ENCODE measurements around the gene PDLIM3. TPM values are rescaled to one million over a fixed set of nuclear protein-coding genes. Genes with fewer than 3 reads are reported as not detected.

The PDLIM3 gene
- total RNA-seq, 1 experiment from 2014 or later = 4.8 TPM

- Mint-ChIP-seq H3K27me3 (ENCODE audit: insufficient read depth, unreplicated experiment) (peaks cover 27% of the 10 kb centered on the region), H3K9me3 (ENCODE audit: unreplicated experiment) (no peaks in the 10 kb centered on the region), H3K4me1 (ENCODE audit: low read depth, unreplicated experiment) (no peaks in the 10 kb centered on the region), H3K36me3 (ENCODE audit: insufficient read depth, unreplicated experiment) (no peaks in the 10 kb centered on the region), H3K4me3 (ENCODE audit: unreplicated experiment) (no peak overlapping the region), H3K27ac (ENCODE audit: unreplicated experiment) (no peak overlapping the region)
- no peak for TF ChIP-seq CTCF (IDR thresholded peaks at IDR 0.05; ENCODE audit: insufficient read depth in 1 of 2, low read depth in 1 of 2, low read length in 1 of 2, severe bottlenecking in 1 of 2, unreplicated experiment in 1 of 2)
- Histone ChIP-seq H3K27me3 (replicated peaks; ENCODE audit: control insufficient read depth, insufficient read depth, low read length) (no peaks in the 10 kb centered on the region), H3K9me3 (no peaks in the 10 kb centered on the region), H3K4me3 (ENCODE audit: low read depth, low read length) (no peak overlapping the region), H3K4me1 (no peaks in the 10 kb centered on the region), H3K36me3 (ENCODE audit: control insufficient read depth, insufficient read depth, low read length) (no peaks in the 10 kb centered on the region)
- ChIA-PET POLR2A (no interaction called here), CTCF (no interaction called here)
- intact Hi-C loops (cut with micrococcal nuclease; ENCODE audit: unreplicated experiment) = no loop called here
- BruUV-seq (replicated peaks) = no TSS peak
- no peak for DNase-seq
Observed at GRCh38 chr4:185461565-185461964, 73.7 kb downstream of the PDLIM3 start.

- Mint-ChIP-seq H3K9me3 (ENCODE audit: unreplicated experiment) (no peaks in the 10 kb centered on the region), H3K4me1 (ENCODE audit: low read depth, unreplicated experiment) (no peaks in the 10 kb centered on the region), H3K27me3 (ENCODE audit: insufficient read depth, unreplicated experiment) (peaks cover 14% of the 10 kb centered on the region), H3K4me3 (ENCODE audit: unreplicated experiment) (no peak overlapping the region), H3K27ac (ENCODE audit: unreplicated experiment) (no peak overlapping the region), H3K36me3 (ENCODE audit: insufficient read depth, unreplicated experiment) (no peaks in the 10 kb centered on the region)
- Histone ChIP-seq H3K4me3 (ENCODE audit: low read depth, low read length) (no peak overlapping the region), H3K36me3 (ENCODE audit: control insufficient read depth, insufficient read depth, low read length) (no peaks in the 10 kb centered on the region), H3K9me3 (no peaks in the 10 kb centered on the region), H3K4me1 (no peaks in the 10 kb centered on the region), H3K27me3 (replicated peaks; ENCODE audit: control insufficient read depth, insufficient read depth, low read length) (no peaks in the 10 kb centered on the region)
- ChIA-PET CTCF (no interaction called here), POLR2A (no interaction called here)
- no peak for TF ChIP-seq CTCF (IDR thresholded peaks at IDR 0.05; ENCODE audit: insufficient read depth in 1 of 2, low read depth in 1 of 2, low read length in 1 of 2, severe bottlenecking in 1 of 2, unreplicated experiment in 1 of 2)
- intact Hi-C loops (cut with micrococcal nuclease; ENCODE audit: unreplicated experiment) = no loop called here
- DNase-seq = no peak
- BruUV-seq (replicated peaks) = no TSS peak
Observed at GRCh38 chr4:185457136-185457535, 78.2 kb downstream of the PDLIM3 start.

DNA sequence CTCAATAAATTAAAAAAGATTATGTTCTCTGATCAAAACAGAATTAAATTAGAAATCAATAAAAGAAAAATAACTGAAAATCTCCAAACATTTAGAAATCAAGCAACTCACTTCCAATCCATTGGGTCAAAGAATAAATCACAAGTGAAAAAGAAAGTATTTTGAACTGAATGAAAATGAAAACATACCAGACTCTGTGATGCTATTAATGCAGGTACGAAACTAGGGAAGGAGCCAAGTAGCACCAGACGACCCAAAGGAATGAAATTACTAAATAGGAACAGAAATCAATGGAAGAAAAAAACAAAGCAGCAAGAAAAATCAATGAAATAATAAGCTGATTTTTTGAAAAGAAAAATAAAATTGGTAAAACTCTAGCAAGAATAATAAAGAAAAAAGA is 79.2 kb downstream of the PDLIM3 start:
- intact Hi-C loops (cut with micrococcal nuclease; ENCODE audit: unreplicated experiment) = no loop called here
- Mint-ChIP-seq H3K27ac (ENCODE audit: unreplicated experiment) (no peak overlapping the region), H3K4me3 (ENCODE audit: unreplicated experiment) (no peak overlapping the region), H3K27me3 (ENCODE audit: insufficient read depth, unreplicated experiment) (peaks cover 8% of the 10 kb centered on the region), H3K36me3 (ENCODE audit: insufficient read depth, unreplicated experiment) (no peaks in the 10 kb centered on the region), H3K9me3 (ENCODE audit: unreplicated experiment) (no peaks in the 10 kb centered on the region), H3K4me1 (ENCODE audit: low read depth, unreplicated experiment) (no peaks in the 10 kb centered on the region)
- Histone ChIP-seq H3K36me3 (ENCODE audit: control insufficient read depth, insufficient read depth, low read length) (no peaks in the 10 kb centered on the region), H3K9me3 (no peaks in the 10 kb centered on the region), H3K4me1 (no peaks in the 10 kb centered on the region), H3K4me3 (ENCODE audit: low read depth, low read length) (no peak overlapping the region), H3K27me3 (replicated peaks; ENCODE audit: control insufficient read depth, insufficient read depth, low read length) (no peaks in the 10 kb centered on the region)
- BruUV-seq (replicated peaks) = no TSS peak
- CTCF ChIA-PET = no interaction called here
- DNase-seq = no peak
- TF ChIP-seq CTCF (IDR thresholded peaks at IDR 0.05; ENCODE audit: insufficient read depth in 1 of 2, low read depth in 1 of 2, low read length in 1 of 2, severe bottlenecking in 1 of 2, unreplicated experiment in 1 of 2) = no peak
- POLR2A ChIA-PET = no interaction called here

Other genes starting within 250 kb of the PDLIM3 start
- gene LRP2BP, start 139.6 kb downstream of the PDLIM3 start, total RNA-seq (2022) = 0.20 and 0.46 TPM in 2 replicates
- gene ANKRD37, start 138.7 kb downstream of the PDLIM3 start, total RNA-seq (2022) = 2.4 and 3.6 TPM in 2 replicates
- gene UFSP2, start 109.5 kb downstream of the PDLIM3 start, total RNA-seq (2022) = 17.4 and 26.2 TPM in 2 replicates
- gene CCDC110, start 63.8 kb downstream of the PDLIM3 start, total RNA-seq (2022) = not detected in 2 replicates